NCI-H128 (cell line): ENCODE measurements around the gene KIRREL3.

Source experiments
- DNase-seq: peaks from one replicate; lab custom pipeline; 2025; ENCODE audit not compliant: unreplicated experiment; lab: John Stamatoyannopoulos, UW

The KIRREL3 gene

GRCh38 chr11:126718276-126718675 is 282.3 kb downstream of the KIRREL3 start:
- DNase-seq, result no peak

- DNase-seq, result no peak
These were observed 284.0 kb downstream of the KIRREL3 start for GRCh38 chr11:126716456-126717083.

- no peak for DNase-seq
These were observed 286.8 kb downstream of the KIRREL3 start for GRCh38 chr11:126713806-126714205.

- DNase-seq, result no peak
These were observed 288.5 kb downstream of the KIRREL3 start for GRCh38 chr11:126711977-126712625.

- DNase-seq, result no peak
These were observed 289.7 kb downstream of the KIRREL3 start for GRCh38 chr11:126710804-126711399.

- no peak for DNase-seq
These were observed 293.1 kb downstream of the KIRREL3 start for GRCh38 chr11:126707498-126707897.

GRCh38 chr11:126704096-126704495 is 296.5 kb downstream of the KIRREL3 start:
- DNase-seq, result no peak

GRCh38 chr11:126703662-126704061 is 296.9 kb downstream of the KIRREL3 start:
- no peak for DNase-seq

- no peak for DNase-seq
These were observed 297.6 kb downstream of the KIRREL3 start for GRCh38 chr11:126702987-126703386.

- DNase-seq, result no peak
These were observed 298.3 kb downstream of the KIRREL3 start for GRCh38 chr11:126702165-126702720.

GRCh38 chr11:126701520-126701897 is 299.1 kb downstream of the KIRREL3 start:
- DNase-seq, result no peak

GRCh38 chr11:126700768-126701519 is 299.6 kb downstream of the KIRREL3 start:
- no peak for DNase-seq

- no peak for DNase-seq
These were observed 302.0 kb downstream of the KIRREL3 start for GRCh38 chr11:126698576-126698975.

GRCh38 chr11:126697936-126698335 is 302.6 kb downstream of the KIRREL3 start:
- DNase-seq, result no peak

- no peak for DNase-seq
These were observed 303.6 kb downstream of the KIRREL3 start for GRCh38 chr11:126696982-126697381.

- no peak for DNase-seq
These were observed 305.3 kb downstream of the KIRREL3 start for GRCh38 chr11:126695293-126695692.

- DNase-seq, result no peak
These were observed 306.4 kb downstream of the KIRREL3 start for GRCh38 chr11:126694065-126694625.

- no peak for DNase-seq
These were observed 313.1 kb downstream of the KIRREL3 start for GRCh38 chr11:126687477-126687876.

GRCh38 chr11:126686938-126687337 is 313.6 kb downstream of the KIRREL3 start:
- no peak for DNase-seq

- no peak for DNase-seq
These were observed 316.5 kb downstream of the KIRREL3 start for GRCh38 chr11:126683766-126684728.
